AG04450 (cell line): ENCODE data around the gene CGB1. TPM values are rescaled to one million over a fixed set of nuclear protein-coding genes. Genes with fewer than 3 reads are reported as not detected.

ENCODE experiments used
- CTCF ChIA-PET: fragments of 300-600, 350-600 bp; formaldehyde crosslinking; extraction: SDS; loops from one replicate; lab custom pipeline; 2022; ENCODE audit warnings: antibody characterized with exemption, inconsistent platforms; lab: Charles Lee
- POLR2A ChIA-PET: fragments of 350-600 bp; formaldehyde crosslinking; extraction: SDS; loops from one replicate; lab custom pipeline; 2021; ENCODE audit warnings: antibody characterized with exemption, inconsistent platforms; lab: Yijun Ruan, JAX
- DNase-seq: peaks from one replicate; pipeline ENCODE4 v3.0.0-alpha.2; 2011; ENCODE audit warnings: low read depth, low spot score
- H3K27ac ChIP-seq: one replicate; pipeline ENCODE4 v1.5.1; 2012; ENCODE audit warnings: low read depth, low read length, control low read depth
- H3K27me3 ChIP-seq: one replicate; pipeline ENCODE4 v1.6.0; 2012; ENCODE audit warnings: low read length; ENCODE audit not compliant: control insufficient read depth, insufficient read depth
- H3K4me3 ChIP-seq: 2 replicates; pipeline ENCODE4 v1.5.1; 2011; ENCODE audit warnings: mild to moderate bottlenecking, low read depth, low read length, control low read depth
- H3K9me3 ChIP-seq: 2 replicates; pipeline ENCODE4 v1.5.1; 2012; ENCODE audit warnings: low read length; ENCODE audit not compliant: control insufficient read depth, insufficient read depth
- polyA plus RNA-seq: library from polyadenylated mRNA; depleted of rRNA; stranded (reverse); fragments of >200 nt; gene quantifications from 2 replicates; pipeline ENCODE4 v1.2.3, GENCODE V29; 2011
- TF ChIP-seq, protein P1 (sequence below): IDR thresholded peaks from 2 replicates; pipeline ENCODE4 v1.5.1; 2011; ENCODE audit warnings: low read depth, low read length, control low read depth, inconsistent platforms

CGB1 gene
- polyA plus RNA-seq, 1 experiment = not detected

- ChIA-PET POLR2A (interaction anchor here (0.6 to 0.9 kb wide), 4 partner anchors 9 to 40 kb away, joined by 3 to 4 read pairs (median 3); partner anchors contain the start of genes CGB7, GYS1 and RUVBL2), CTCF (interaction anchor here (0.6 to 3.7 kb wide), 5 partner anchors 19 to 181 kb away, joined by 3 to 28 read pairs (median 5); partner anchors contain the start of genes CGB7 and RUVBL2)
- Histone ChIP-seq H3K27me3 (no peaks in the 10 kb centered on the region), H3K4me3 (peak overlapping the region; percentile 49), H3K27ac (no peak overlapping the region), H3K9me3 (no peaks in the 10 kb centered on the region; the same call in 1 of the 2 replicates)
- TF ChIP-seq, protein P1, sequence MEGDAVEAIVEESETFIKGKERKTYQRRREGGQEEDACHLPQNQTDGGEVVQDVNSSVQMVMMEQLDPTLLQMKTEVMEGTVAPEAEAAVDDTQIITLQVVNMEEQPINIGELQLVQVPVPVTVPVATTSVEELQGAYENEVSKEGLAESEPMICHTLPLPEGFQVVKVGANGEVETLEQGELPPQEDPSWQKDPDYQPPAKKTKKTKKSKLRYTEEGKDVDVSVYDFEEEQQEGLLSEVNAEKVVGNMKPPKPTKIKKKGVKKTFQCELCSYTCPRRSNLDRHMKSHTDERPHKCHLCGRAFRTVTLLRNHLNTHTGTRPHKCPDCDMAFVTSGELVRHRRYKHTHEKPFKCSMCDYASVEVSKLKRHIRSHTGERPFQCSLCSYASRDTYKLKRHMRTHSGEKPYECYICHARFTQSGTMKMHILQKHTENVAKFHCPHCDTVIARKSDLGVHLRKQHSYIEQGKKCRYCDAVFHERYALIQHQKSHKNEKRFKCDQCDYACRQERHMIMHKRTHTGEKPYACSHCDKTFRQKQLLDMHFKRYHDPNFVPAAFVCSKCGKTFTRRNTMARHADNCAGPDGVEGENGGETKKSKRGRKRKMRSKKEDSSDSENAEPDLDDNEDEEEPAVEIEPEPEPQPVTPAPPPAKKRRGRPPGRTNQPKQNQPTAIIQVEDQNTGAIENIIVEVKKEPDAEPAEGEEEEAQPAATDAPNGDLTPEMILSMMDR = peak; percentile 58
- DNase-seq = no peak
Observed at GRCh38 chr19:49017666-49018351, 18.9 kb downstream of the CGB1 start.

DNA sequence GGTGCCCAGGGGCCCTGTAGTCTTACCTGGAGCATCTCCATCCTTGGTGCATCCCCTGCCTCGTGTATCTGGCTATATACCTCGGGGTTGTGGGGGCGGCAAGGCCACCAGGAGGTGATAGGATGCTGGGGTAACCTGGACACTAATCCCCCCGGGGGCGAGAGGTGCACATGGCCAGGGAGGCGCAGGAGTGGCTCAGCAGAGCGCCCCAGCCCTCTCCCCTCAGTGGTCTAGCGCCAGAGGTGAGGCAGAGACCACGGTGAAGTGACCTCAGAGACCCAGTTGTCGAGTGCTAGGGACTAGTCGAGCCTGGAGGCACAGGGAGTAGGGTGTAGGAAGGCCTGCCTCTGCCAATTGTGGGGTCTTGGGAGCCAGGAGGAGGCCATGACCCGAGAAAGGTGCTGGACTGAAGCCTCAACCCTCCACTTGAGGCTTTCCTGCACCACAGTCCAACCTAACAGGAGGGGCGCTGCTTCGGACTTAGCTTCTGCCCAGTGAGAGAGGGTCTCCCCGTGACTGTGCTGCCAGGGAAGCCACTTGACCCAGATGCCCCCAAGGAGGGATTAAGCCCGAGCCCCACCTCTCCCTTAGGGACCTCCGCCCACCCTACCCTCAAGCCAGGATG lies 19.5 kb downstream of the CGB1 start, which contains the start of gene LHB:
TSS of gene LHB (minus strand) at position 51 of the 625 bp plus-strand sequence. CDS start at position 41, 10 bp downstream.
- Histone ChIP-seq H3K27me3 (no peaks in the 10 kb centered on the region), H3K27ac (no peak within 1 kb of the TSS), H3K9me3 (no peaks in the 10 kb centered on the region; the same call in 1 of the 2 replicates), H3K4me3 (peak within 1 kb of the TSS; percentile 49)
- TF ChIP-seq, protein P1 = no peak
- CTCF ChIA-PET = interaction anchor here (0.6 to 3.7 kb wide), 4 partner anchors 18 to 120 kb away, joined by 3 to 28 read pairs (median 4); partner anchors contain the start of genes CGB7 and RUVBL2
- DNase-seq = no peak
- POLR2A ChIA-PET = interaction anchor here (0.6 to 0.9 kb wide), 4 partner anchors 8 to 41 kb away, joined by 3 to 4 read pairs (median 3); partner anchors contain the start of genes CGB7, GYS1 and RUVBL2

GRCh38 chr19:49016067-49016839 lies 20.4 kb downstream of the CGB1 start:
- POLR2A ChIA-PET = no interaction called here
- no peak overlapping the region for H3K4me3 ChIP-seq
- DNase-seq = no peak
- TF ChIP-seq, protein P1 = no peak
- CTCF ChIA-PET = no interaction called here
- H3K9me3 ChIP-seq = no peaks in the 10 kb centered on the region; the same call in 1 of the 2 replicates
- no peaks in the 10 kb centered on the region for H3K27me3 ChIP-seq
- no peak overlapping the region for H3K27ac ChIP-seq

DNA sequence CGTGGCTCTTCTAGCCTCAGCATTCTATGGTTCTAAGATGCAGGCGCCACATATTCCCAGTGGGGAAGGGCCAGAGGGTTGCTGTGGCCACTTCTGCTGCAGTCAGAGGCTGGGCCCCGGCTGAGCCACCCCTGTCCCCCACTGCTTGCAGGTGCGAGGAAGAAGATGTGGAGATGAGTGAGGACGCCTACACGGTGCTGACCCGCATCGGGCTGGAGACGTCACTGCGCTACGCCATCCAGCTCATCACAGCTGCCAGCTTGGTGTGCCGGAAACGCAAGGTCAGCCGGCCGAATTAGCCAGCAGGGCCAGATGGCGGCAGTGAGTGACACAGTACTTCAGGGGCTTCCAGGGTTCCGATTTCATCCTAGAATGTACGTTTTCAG lies 21.8 kb downstream of the CGB1 start:
- ChIA-PET CTCF (no interaction called here), POLR2A (no interaction called here)
- no peaks in the 10 kb centered on the region; the same call in 1 of the 2 replicates for H3K9me3 ChIP-seq
- H3K27me3 ChIP-seq = no peaks in the 10 kb centered on the region
- H3K4me3 ChIP-seq = no peak overlapping the region
- no peak for DNase-seq
- TF ChIP-seq, protein P1 = no peak
- H3K27ac ChIP-seq = no peak overlapping the region
